HepG2 (cell line): ENCODE data around the gene IRX2.

Source experiments
- CTCF ChIP-seq: sonication (generic); formaldehyde crosslinking; IDR thresholded peaks from 2 replicates; pipeline ENCODE4 v1.5.0; 2020; ENCODE audit warnings: mild to moderate bottlenecking, missing genetic modification reagents, moderate library complexity
- HDAC1 ChIP-seq: sonication (generic); formaldehyde crosslinking; IDR thresholded peaks from 2 replicates; pipeline ENCODE4 v1.5.1; 2020; ENCODE audit warnings: mild to moderate bottlenecking, missing genetic modification reagents
- MED1 ChIP-seq: sonication (generic); formaldehyde crosslinking; IDR thresholded peaks from 2 replicates; pipeline ENCODE4 v1.4.0; 2020; ENCODE audit warnings: missing genetic modification reagents
- MYC ChIP-seq: sonication (generic); formaldehyde crosslinking; IDR thresholded peaks from 2 replicates; pipeline ENCODE4 v1.9.0; 2021; ENCODE audit warnings: missing genetic modification reagents, borderline replicate concordance
- POLR2A ChIP-seq, 2 experiments: IDR thresholded peaks; 2 replicates each; pipeline ENCODE4 v1.6.1; 2011; ENCODE audit warnings: low read depth in 2 of 2, low read length in 2 of 2, mild to moderate bottlenecking in 1 of 2, moderate library complexity in 1 of 2; ENCODE audit not compliant: insufficient read depth in 1 of 2
- POLR2AphosphoS5 ChIP-seq: IDR thresholded peaks from 2 replicates; pipeline ENCODE4 v1.6.1; 2012; ENCODE audit warnings: low read depth, low read length
- SMARCC2 ChIP-seq: fragments of 450-650 bp; IDR thresholded peaks from 2 replicates; pipeline ENCODE4 v1.6.1; 2017; ENCODE audit warnings: antibody characterized with exemption, mild to moderate bottlenecking
- ZBTB4 ChIP-seq: sonication (generic); formaldehyde crosslinking; IDR thresholded peaks from 2 replicates; pipeline ENCODE4 v1.4.0; 2020; ENCODE audit warnings: missing genetic modification reagents, mild to moderate bottlenecking, borderline replicate concordance
- ZNF878 ChIP-seq: sonication (generic); formaldehyde crosslinking; IDR thresholded peaks from 2 replicates; pipeline ENCODE4 v1.8.1; 2023; ENCODE audit warnings: mild to moderate bottlenecking, missing genetic modification reagents, moderate library complexity

GRCh38 chr5:2710910-2711309, 40.6 kb downstream of the IRX2 start:
- TF ChIP-seq CTCF (CRISPR knock-in tag) (no peak), SMARCC2 (no peak), ZBTB4 (CRISPR knock-in tag) (no peak), MYC (CRISPR knock-in tag) (no peak), POLR2AphosphoS5 (no peak), POLR2A (IDR thresholded peaks at IDR 0.05; ENCODE audit: insufficient read depth in 1 of 2, low read depth in 2 of 2, low read length in 2 of 2) (no peak), ZNF878 (CRISPR knock-in tag) (no peak), HDAC1 (CRISPR knock-in tag) (no peak), MED1 (CRISPR knock-in tag) (no peak)
